ENCODE data around the gene PILRB.
"Not testable (repeated sequence)": the region's sequence is repeated elsewhere in the genome, so short reads cannot be mapped to it uniquely, and the experiment has no call there.

The PILRB gene

GRCh38 chr7:100357131-100357561 is 771 bp upstream of the PILRB start:
- DNase-seq = no peak

DNA sequence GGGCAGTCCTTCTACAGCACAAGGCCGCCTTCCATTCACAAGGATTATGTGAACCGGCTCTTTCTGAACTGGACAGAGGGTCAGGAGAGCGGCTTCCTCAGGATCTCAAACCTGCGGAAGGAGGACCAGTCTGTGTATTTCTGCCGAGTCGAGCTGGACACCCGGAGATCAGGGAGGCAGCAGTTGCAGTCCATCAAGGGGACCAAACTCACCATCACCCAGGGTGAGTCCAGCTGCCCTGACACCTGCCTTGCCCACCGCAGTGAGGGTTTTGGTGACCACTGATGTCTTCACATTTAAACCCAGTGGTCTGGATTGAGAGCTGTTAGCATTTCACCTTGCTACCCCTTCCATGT is 918 bp downstream of the PILRB start:
- no peak for DNase-seq

DNA sequence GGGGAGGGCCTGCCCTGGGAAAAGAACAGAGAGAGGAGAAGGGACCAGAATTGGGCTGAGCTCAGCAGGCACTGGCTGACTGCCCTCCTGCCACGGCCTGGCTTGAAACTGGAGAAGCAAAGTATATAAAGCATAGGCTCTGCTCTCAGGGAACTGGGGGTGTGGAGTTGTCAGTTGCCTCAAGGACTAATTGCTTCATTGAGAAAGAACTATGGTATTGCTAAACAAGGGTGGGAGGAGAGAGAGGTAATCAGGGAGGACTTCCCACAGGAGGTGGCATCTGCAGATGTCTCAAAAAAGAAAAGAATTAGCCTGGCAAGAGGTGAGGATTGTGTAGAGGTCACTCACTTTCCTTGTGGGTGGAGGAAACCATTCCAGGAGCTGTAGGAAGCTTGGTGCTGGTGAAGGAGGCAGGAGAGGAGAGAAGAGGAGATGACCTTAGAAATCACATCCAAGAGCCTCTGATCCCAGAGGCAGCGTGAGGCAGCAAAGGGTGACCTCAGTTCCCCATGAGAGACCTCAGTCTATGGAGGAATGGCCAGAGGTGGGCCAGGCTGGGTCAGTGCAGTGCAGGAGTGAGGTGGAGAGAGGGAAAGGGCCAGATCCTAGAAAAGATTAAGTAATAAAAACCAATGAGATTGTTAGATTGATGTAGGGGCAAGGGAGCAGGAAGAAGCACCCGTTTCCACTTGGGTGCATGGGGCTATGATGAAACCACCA is 2.4 kb downstream of the PILRB start:
- DNase-seq = no peak

- no peak for DNase-seq
Measured at GRCh38 chr7:100363098-100363497, 5.2 kb downstream of the PILRB start.

- not testable (repeated sequence) for DNase-seq
Measured at GRCh38 chr7:100363797-100364196, 5.9 kb downstream of the PILRB start.

DNA sequence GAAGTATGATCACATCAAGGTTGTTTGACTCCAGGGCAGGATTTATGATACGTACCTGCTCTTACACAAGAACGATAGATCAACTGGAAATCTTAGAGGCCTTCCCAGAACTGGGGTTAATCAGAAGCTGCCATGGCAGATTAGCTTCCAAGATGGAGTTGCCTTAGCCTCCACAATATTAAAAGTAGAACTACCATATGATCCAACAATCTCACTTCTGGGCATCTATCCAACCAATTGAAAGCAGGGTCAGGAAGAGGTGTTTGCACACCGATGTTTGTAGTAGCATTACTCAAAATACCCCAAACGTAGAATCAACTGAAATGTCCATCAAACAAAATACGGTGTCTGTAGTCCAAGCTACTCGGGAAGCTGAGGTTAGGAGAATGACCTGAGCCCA is 6.6 kb downstream of the PILRB start:
- no peak for DNase-seq

GRCh38 chr7:100365998-100366367 is 8.1 kb downstream of the PILRB start:
- DNase-seq = not testable (repeated sequence)

- DNase-seq = no peak
Measured at GRCh38 chr7:100366411-100367250, 8.7 kb downstream of the PILRB start.

DNA sequence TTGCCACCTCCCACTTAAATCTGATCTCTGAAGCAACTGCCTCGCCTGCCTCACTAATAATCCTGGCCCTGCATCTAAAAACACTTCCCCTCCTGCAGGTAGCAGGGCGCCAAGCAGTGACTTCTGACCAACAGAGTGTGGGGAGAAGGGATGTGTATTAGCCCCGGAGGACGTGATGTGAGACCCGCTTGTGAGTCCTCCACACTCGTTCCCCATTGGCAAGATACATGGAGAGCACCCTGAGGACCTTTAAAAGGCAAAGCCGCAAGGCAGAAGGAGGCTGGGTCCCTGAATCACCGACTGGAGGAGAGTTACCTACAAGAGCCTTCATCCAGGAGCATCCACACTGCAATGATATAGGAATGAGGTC is 9.3 kb downstream of the PILRB start:
- no peak for DNase-seq

- DNase-seq = no peak
Measured at GRCh38 chr7:100367676-100368613, 10.0 kb downstream of the PILRB start.

- peak; percentile 47 to 88 for DNase-seq
Measured at GRCh38 chr7:100369105-100369504, 11.2 kb downstream of the PILRB start.

DNA sequence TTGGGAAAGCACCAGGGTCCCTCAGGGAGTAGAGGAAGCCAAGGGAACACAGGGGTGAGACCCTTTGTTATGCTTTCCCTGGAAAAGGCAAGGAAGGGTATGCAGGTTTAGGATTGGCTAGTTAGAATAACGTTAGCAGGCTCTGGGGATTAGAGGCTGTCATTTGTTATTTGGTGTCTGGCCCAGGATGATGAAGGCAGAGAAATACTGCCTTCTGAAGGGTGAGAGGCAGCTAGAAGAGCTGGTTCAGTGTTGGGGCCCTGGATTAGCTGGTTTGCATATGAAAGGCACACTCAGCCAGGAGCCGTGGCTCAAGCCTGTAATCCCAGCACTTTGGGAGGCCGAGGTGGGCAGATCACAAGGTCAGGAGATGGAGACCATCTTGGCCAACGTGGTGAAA is 12.4 kb downstream of the PILRB start:
- no peak for DNase-seq

DNA sequence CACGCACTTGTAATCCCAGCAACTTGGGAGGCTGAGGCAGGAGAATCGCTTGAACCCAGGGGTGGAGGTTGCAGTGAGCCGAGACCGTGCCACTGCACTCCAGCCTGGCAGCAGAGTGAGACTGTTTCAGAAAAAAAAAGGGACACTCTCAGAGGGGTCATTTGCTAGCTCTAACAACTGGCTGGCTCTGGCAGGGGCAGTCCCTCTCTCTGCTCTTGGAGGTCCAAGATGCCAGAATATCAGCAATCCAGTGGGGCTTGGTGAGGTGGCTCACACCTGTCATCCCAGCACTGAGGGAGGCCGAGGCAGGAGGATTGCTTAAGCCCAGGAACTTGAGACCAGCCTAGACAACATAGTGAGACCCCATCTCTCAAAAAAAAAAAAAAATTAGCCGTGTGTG is 12.8 kb downstream of the PILRB start:
- no peak for DNase-seq

DNA sequence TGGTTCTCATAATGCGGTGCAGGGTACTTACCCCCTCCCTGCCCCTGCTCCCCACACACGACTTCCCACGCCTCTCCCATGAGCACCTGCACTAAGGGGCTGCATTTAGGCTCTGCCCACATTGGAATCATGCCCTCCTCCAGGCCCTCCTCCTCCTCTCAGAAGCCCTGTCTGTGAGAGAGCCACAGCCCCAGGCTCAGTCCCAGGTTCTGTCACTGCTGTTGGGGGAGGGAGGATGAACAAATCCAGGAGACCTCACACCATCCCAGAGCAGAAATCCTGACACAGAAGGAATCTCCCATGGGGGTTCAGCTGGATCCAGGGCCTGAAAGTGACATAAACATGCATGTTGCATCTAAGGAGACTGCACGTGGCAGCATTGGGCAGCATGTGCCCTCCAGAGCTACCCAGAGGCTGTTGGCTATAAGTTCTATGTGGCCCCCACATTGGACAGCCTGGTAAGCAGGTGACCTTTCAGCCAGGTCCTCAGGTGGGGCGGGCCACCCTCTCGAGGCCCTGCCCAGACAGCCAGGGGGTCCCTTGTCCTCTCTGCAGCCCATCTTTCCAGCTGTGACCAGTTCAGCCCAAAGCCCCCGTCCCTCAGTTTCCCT is 13.7 kb downstream of the PILRB start:
- no peak for DNase-seq

- peak; percentile 57 to 61 for DNase-seq
Measured at GRCh38 chr7:100372256-100372655, 14.3 kb downstream of the PILRB start.

GRCh38 chr7:100372694-100373093 is 14.8 kb downstream of the PILRB start:
- DNase-seq = peak in 1 of 2 donors; percentile 57

GRCh38 chr7:100373261-100373831 is 15.4 kb downstream of the PILRB start, which contains the start of gene PILRA:
Gene PILRA, plus strand, starts transcription at chr7:100373487. Its CDS starts 170 bp downstream, at chr7:100373657.
- peak in 1 of 2 donors; percentile 54 for DNase-seq

DNA sequence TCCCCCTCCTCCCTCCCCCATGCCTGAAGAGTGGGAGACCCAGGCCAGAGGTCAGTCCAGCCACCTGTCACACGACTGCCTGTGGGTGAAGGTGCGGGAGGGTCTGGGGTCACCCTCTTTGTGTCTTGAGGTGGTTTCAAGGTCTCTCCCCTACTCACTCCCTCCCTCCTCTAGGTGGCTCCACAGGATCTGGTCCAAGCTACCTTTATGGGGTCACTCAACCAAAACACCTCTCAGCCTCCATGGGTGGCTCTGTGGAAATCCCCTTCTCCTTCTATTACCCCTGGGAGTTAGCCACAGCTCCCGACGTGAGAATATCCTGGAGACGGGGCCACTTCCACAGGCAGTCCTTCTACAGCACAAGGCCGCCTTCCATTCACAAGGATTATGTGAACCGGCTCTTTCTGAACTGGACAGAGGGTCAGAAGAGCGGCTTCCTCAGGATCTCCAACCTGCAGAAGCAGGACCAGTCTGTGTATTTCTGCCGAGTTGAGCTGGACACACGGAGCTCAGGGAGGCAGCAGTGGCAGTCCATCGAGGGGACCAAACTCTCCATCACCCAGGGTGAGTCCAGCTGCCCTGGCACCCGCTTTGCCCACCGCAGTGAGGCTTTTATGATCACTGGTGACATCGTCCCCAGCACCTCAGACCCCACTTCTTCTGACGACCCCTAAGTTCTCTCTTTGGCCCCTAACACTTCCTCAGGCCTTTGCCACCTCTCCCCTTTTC is 16.1 kb downstream of the PILRB start:
- DNase-seq = not testable (repeated sequence)

DNA sequence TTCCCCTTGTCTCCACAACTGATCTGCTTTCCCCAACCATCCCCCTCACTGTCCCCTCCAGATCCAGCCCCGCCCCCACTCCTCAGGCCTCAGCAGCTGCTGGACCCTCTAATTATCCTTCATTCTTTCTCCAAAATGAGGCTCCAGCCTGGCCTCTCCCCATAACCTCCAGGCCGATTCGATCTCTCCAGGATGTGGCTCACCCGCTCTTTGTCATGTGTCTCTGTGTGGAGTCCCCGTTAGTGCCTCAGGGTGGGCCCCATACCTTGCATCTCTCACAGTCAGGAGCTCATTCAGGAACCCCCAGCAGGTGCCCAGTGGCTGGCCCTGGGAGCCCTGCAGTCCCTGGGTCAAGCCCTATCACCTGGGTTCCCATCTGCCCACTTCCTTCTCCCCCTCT is 16.7 kb downstream of the PILRB start:
- DNase-seq = no peak

DNA sequence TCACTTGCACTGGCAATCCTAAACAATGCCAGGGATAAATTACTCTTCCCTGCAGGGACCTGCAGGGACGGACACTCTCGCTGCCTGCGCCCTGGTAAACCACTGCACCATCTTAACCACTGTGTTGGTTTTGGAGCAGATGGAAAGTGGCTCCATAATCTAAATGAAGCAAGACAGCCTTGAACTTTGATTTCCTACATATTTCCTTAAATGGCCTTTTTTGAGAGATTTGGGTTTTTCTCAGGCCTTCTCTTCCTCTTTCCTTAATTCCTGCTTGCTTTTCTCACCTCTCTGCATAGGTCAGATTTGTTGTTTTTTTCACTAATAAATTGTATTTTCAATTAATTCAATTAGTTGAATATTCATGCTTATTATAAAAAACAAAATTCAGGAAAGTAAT is 18.1 kb downstream of the PILRB start:
- DNase-seq = no peak

DNA sequence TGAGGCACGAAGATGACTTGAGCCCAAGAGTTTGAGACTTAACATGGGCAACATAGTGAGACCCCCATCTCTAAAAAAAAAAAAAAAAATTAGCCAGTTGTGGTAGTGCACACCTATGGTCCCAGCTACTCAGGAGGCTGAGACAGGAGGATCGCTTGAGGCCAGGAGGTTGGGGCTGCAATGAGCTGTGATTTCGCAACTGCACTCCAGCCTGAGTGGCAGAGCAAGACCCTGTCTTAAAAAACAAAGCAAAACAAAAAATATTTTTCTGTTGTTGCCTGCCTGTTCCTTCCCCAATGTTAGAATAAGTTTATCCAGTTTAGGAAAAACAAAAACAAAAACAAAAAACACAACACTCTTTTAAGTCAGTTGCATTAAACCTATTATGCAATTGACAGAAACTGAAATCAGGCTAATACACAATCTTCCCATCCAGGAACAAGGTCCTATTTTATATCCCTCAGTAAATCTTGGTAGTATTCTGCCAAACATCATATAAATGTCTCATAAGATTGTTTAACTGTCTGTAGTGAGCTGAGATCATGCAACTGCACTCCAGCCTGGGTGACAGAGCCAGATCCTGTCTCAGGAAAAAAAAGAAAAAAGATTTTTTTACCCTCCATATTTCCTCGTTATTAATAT is 20.3 kb downstream of the PILRB start:
- DNase-seq = no peak
